Measurements from ENCODE around the gene H19. TPM values are rescaled to one million over a fixed set of nuclear protein-coding genes. Genes with fewer than 3 reads are reported as not detected.

H19 gene
- total and polyA plus RNA-seq, 4 donors: 194 to 16,780 (median 332) TPM

GRCh38 chr11:1992111-1992510, 5.5 kb downstream of the H19 start:
- Histone ChIP-seq H3K4me1 (ENCODE audit: control insufficient read depth in 4 of 4, insufficient read depth in 4 of 4, low read length in 3 of 4) (no peaks in the 10 kb centered on the region), H3K27ac (ENCODE audit: low read depth in 1 of 2, low read length in 2 of 2) (no peak overlapping the region), H3K36me3 (ENCODE audit: control insufficient read depth in 4 of 4, insufficient read depth in 3 of 4, low read depth in 1 of 4, low read length in 3 of 4) (no peaks in the 10 kb centered on the region), H3K9me3 (ENCODE audit: control insufficient read depth in 4 of 4, low read length in 3 of 4) (no peaks in the 10 kb centered on the region), H3K27me3 (ENCODE audit: control insufficient read depth in 4 of 4, insufficient read depth in 4 of 4, low read length in 3 of 4) (no peaks in the 10 kb centered on the region), H3K4me3 (ENCODE audit: low read depth in 1 of 3, low read length in 3 of 3) (no peak overlapping the region), H3K9ac (ENCODE audit: low read depth in 1 of 2, low read length in 2 of 2) (no peak overlapping the region)
- WGBS: 97% methylated on average over 15 of the region's 26 CpGs
- TF ChIP-seq TAF1 (conservative IDR thresholded peaks at IDR 0.05) (no peak), YY1 (IDR thresholded peaks at IDR 0.05) (no peak), JUND (IDR thresholded peaks at IDR 0.05) (no peak), REST (IDR thresholded peaks at IDR 0.05) (no peak)
- no peak for DNase-seq (ENCODE audit: low spot score)

- H3K9ac ChIP-seq (ENCODE audit: low read depth in 1 of 2, low read length in 2 of 2): no peak overlapping the region
- H3K9me3 ChIP-seq (ENCODE audit: control insufficient read depth in 4 of 4, low read length in 3 of 4): no peaks in the 10 kb centered on the region
- no peak overlapping the region for H3K4me3 ChIP-seq (ENCODE audit: low read depth in 1 of 3, low read length in 3 of 3)
- TF ChIP-seq FOXA2 (IDR thresholded peaks at IDR 0.05) (no peak), RXRA (IDR thresholded peaks at IDR 0.05) (no peak), ZBTB33 (IDR thresholded peaks at IDR 0.05) (no peak), REST (IDR thresholded peaks at IDR 0.05) (no peak), NR2F2 (IDR thresholded peaks at IDR 0.05) (no peak), HNF4G (IDR thresholded peaks at IDR 0.05) (no peak), HNF4A (conservative IDR thresholded peaks at IDR 0.05) (no peak), CTCF (IDR thresholded peaks at IDR 0.05; ENCODE audit: low read depth, low read length, missing input control) (no peak), GABPA (IDR thresholded peaks at IDR 0.05 in 1 of 2, conservative IDR thresholded peaks at IDR 0.05 in 1 of 2) (no peak), SP1 (IDR thresholded peaks at IDR 0.05) (no peak), YY1 (IDR thresholded peaks at IDR 0.05) (no peak), MAX (IDR thresholded peaks at IDR 0.05) (no peak), RAD21 (IDR thresholded peaks at IDR 0.05) (no peak), FOXA1 (IDR thresholded peaks at IDR 0.05) (no peak), TAF1 (conservative IDR thresholded peaks at IDR 0.05) (no peak), JUND (IDR thresholded peaks at IDR 0.05) (no peak), ATF3 (IDR thresholded peaks at IDR 0.05) (no peak), EGR1 (IDR thresholded peaks at IDR 0.05; ENCODE audit: low read depth in 2 of 2) (no peak)
- H3K4me1 ChIP-seq (ENCODE audit: control insufficient read depth in 4 of 4, insufficient read depth in 4 of 4, low read length in 3 of 4): no peaks in the 10 kb centered on the region
- WGBS: no CpG with 5 or more reads among the region's 29 CpGs
- no peaks in the 10 kb centered on the region for H3K36me3 ChIP-seq (ENCODE audit: control insufficient read depth in 4 of 4, insufficient read depth in 3 of 4, low read depth in 1 of 4, low read length in 3 of 4)
- no peak for DNase-seq (ENCODE audit: low spot score)
- no peak overlapping the region for H3K27ac ChIP-seq (ENCODE audit: low read depth in 1 of 2, low read length in 2 of 2)
- H3K27me3 ChIP-seq (ENCODE audit: control insufficient read depth in 4 of 4, insufficient read depth in 4 of 4, low read length in 3 of 4): no peaks in the 10 kb centered on the region
These were observed 6.6 kb downstream of the H19 start for GRCh38 chr11:1990872-1991578.
